HCT116 (cell line): ENCODE measurements around the gene AVEN. TPM values are rescaled to one million over a fixed set of nuclear protein-coding genes. Genes with fewer than 3 reads are reported as not detected.

ENCODE experiments used
- ATAC-seq: fragments of 200-7000 bp; cut with Tn5 transposase; 2 replicates; pipeline ENCODE4 v1.9.1; 2020; ENCODE audit warnings: mild to moderate bottlenecking, moderate library complexity
- BruUV-seq: library from RNA; stranded (reverse); fragments of 400-500 nt; replicated peaks from 2 replicates; lab custom pipeline; 2021; lab: Mats Ljungman, UMichigan
- CTCF ChIA-PET: fragments of 300-600 bp; sonication (Branson Sonifier 250); formaldehyde crosslinking; loops from one replicate; lab custom pipeline; 2021; ENCODE audit warnings: antibody characterized with exemption; lab: Charles Lee
- POLR2A ChIA-PET: fragments of 300-600, 350-600 bp; sonication (Branson Sonifier 250); formaldehyde crosslinking; loops from one replicate; lab custom pipeline; 2021; ENCODE audit warnings: antibody characterized with exemption; lab: Charles Lee
- RAD21 ChIA-PET, 2 experiments: fragments of 300-600 bp; sonication (Branson Sonifier 250); formaldehyde crosslinking; loops; one replicate each; lab custom pipeline; 2023; ENCODE audit warnings: low total read pairs in 2 of 2; ENCODE audit not compliant: uncharacterized antibody in 2 of 2, unreplicated experiment in 2 of 2, low non-redundant PET in 1 of 2; lab: Charles Lee
- DNase-seq: peaks from one replicate; pipeline ENCODE4 v3.0.0-alpha.2; 2010; ENCODE audit warnings: low read depth, low spot score
- H2AFZ ChIP-seq: fragments of 200-600 bp; shearing (Covaris generic), sonication (generic); 2 replicates; pipeline ENCODE4 v1.6.1; 2017; ENCODE audit warnings: low read depth, mixed run types, mixed read lengths, antibody characterized with exemption, low read length; ENCODE audit not compliant: poor library complexity, severe bottlenecking
- H3K27ac ChIP-seq: 2 replicates; pipeline ENCODE4 v1.5.1; 2012; ENCODE audit warnings: low read depth, low read length
- H3K27me3 ChIP-seq: fragments of 200-600 bp; sonication (generic); 2 replicates; pipeline ENCODE4 v1.6.1; 2016; ENCODE audit warnings: mixed run types, low read length, mixed read lengths; ENCODE audit not compliant: insufficient read depth
- H3K36me3 ChIP-seq, 2 experiments: fragments of 200-500 bp in 1 of 2; fragments of 200-600 bp in 1 of 2; sonication (Bioruptor generic) in 1 of 2; sonication (generic) in 1 of 2; 2 replicates each; pipeline versions ENCODE4 v1.5.1 to v1.6.1; 2014 to 2016; ENCODE audit warnings: low read length in 2 of 2, inconsistent platforms in 1 of 2, mixed read lengths in 1 of 2, mixed run types in 1 of 2; ENCODE audit not compliant: insufficient read depth in 2 of 2, control insufficient read depth in 1 of 2
- H3K4me1 ChIP-seq, 2 experiments: fragments of 200-600 bp in 1 of 2; sonication (generic) in 1 of 2; 2 replicates each; pipeline versions ENCODE4 v1.5.1 to v1.6.1; 2012 to 2017; ENCODE audit warnings: low read length in 2 of 2, inconsistent platforms in 1 of 2, mild to moderate bottlenecking in 1 of 2, mixed read lengths in 1 of 2, mixed run types in 1 of 2, moderate library complexity in 1 of 2; ENCODE audit not compliant: insufficient read depth in 2 of 2, control insufficient read depth in 1 of 2
- H3K4me2 ChIP-seq: fragments of 200-600 bp; sonication (generic); 2 replicates; pipeline ENCODE4 v1.6.1; 2017; ENCODE audit warnings: mixed run types, low read length, mixed read lengths
- H3K4me3 ChIP-seq, 2 experiments: fragments of 200-600 bp in 1 of 2; sonication (generic) in 1 of 2; replicated peaks in 1 of 2; 2 replicates each; pipeline ENCODE4 v1.5.1; 2011 to 2016; ENCODE audit warnings: low read length in 2 of 2, control low read depth in 1 of 2, low read depth in 1 of 2, mild to moderate bottlenecking in 1 of 2, mixed read lengths in 1 of 2, mixed run types in 1 of 2
- H3K79me2 ChIP-seq: fragments of 200-600 bp; sonication (generic); 2 replicates; pipeline ENCODE4 v1.6.1; 2017; ENCODE audit warnings: mild to moderate bottlenecking, mixed run types, low read length, moderate library complexity, mixed read lengths; ENCODE audit not compliant: insufficient read depth
- H3K9ac ChIP-seq: fragments of 200-600 bp; sonication (generic); 2 replicates; pipeline ENCODE4 v1.6.1; 2016; ENCODE audit warnings: low read length, mixed read lengths
- H3K9me2 ChIP-seq: fragments of 200-600 bp; sonication (generic), shearing (Covaris generic); 2 replicates; pipeline ENCODE4 v1.6.1; 2017; ENCODE audit warnings: mixed run types, mild to moderate bottlenecking, moderate library complexity; ENCODE audit not compliant: insufficient read depth
- H3K9me3 ChIP-seq, 2 experiments: fragments of 200-500 bp in 1 of 2; fragments of 200-600 bp in 1 of 2; sonication (Bioruptor generic) in 1 of 2; sonication (generic) in 1 of 2; 2 replicates each; pipeline ENCODE4 v1.6.1; 2014 to 2017; ENCODE audit warnings: low read length in 2 of 2, mixed read lengths in 2 of 2, inconsistent platforms in 1 of 2, low read depth in 1 of 2, mild to moderate bottlenecking in 1 of 2, mixed run types in 1 of 2, moderate library complexity in 1 of 2; ENCODE audit not compliant: control insufficient read depth in 1 of 2, insufficient read depth in 1 of 2
- H4K20me1 ChIP-seq: fragments of 200-600 bp; sonication (generic), shearing (Covaris generic); 2 replicates; pipeline ENCODE4 v1.6.1; 2017; ENCODE audit warnings: mixed run types, mild to moderate bottlenecking, moderate library complexity; ENCODE audit not compliant: insufficient read depth
- CBX3 ChIP-seq: IDR thresholded peaks from 2 replicates; pipeline ENCODE4 v1.6.1; 2012; ENCODE audit warnings: low read depth
- CEBPB ChIP-seq: IDR thresholded peaks from 2 replicates; pipeline ENCODE4 v1.6.1; 2012; ENCODE audit warnings: low read depth
- ELF1 ChIP-seq: IDR thresholded peaks from 2 replicates; pipeline ENCODE4 v1.6.1; 2012; ENCODE audit warnings: low read depth, borderline replicate concordance
- EZH2phosphoT487 ChIP-seq: fragments of 200-600 bp; IDR thresholded peaks from 2 replicates; pipeline ENCODE4 v1.6.1; 2018; ENCODE audit warnings: antibody characterized with exemption, borderline replicate concordance
- FOSL1 ChIP-seq: IDR thresholded peaks from 2 replicates; pipeline ENCODE4 v1.6.1; 2012; ENCODE audit warnings: low read depth
- JUND ChIP-seq: IDR thresholded peaks from 2 replicates; pipeline ENCODE4 v1.6.1; 2012
- POLR2A ChIP-seq: IDR thresholded peaks from 2 replicates; pipeline ENCODE4 v1.7.0; 2011; ENCODE audit warnings: borderline replicate concordance; ENCODE audit not compliant: insufficient read depth, insufficient read length; ENCODE audit errors: extremely low read depth
- SP1 ChIP-seq: IDR thresholded peaks from 2 replicates; pipeline ENCODE4 v1.6.1; 2012; ENCODE audit warnings: low read depth
- SRF ChIP-seq: IDR thresholded peaks from 2 replicates; pipeline ENCODE4 v1.6.1; 2012; ENCODE audit warnings: low read depth
- TCF7L2 ChIP-seq: IDR thresholded peaks from 2 replicates; pipeline ENCODE4 v1.7.0; 2011; ENCODE audit warnings: borderline replicate concordance, inconsistent platforms; ENCODE audit not compliant: insufficient read depth, insufficient read length; ENCODE audit errors: extremely low read depth
- YY1 ChIP-seq: IDR thresholded peaks from 2 replicates; pipeline ENCODE4 v1.6.1; 2011; ENCODE audit warnings: low read length, low read depth, moderate library complexity, mild to moderate bottlenecking; ENCODE audit not compliant: insufficient replicate concordance; ENCODE audit errors: extremely low read depth
- ZNF274 ChIP-seq: fragments of 200-500 bp; sonication (Bioruptor generic); IDR thresholded peaks from 2 replicates; pipeline ENCODE4 v1.6.1; 2014; ENCODE audit warnings: mild to moderate bottlenecking, low read depth, low read length, inconsistent platforms
- intact Hi-C: fragments of 100-400 bp; cut with micrococcal nuclease; formaldehyde crosslinking; loops from 2 replicates; pipeline ENCODE4 v1.10.0; 2022
- total RNA-seq: library from RNA; stranded (reverse); gene quantifications from one replicate; pipeline ENCODE4 v1.2.1, GENCODE V29; 2021; ENCODE audit not compliant: unreplicated experiment
- TF ChIP-seq, protein P1 (sequence below): IDR thresholded peaks from 2 replicates; pipeline ENCODE4 v1.6.1; 2011; ENCODE audit warnings: mild to moderate bottlenecking, low read length, moderate library complexity; ENCODE audit not compliant: insufficient replicate concordance; ENCODE audit errors: extremely low read depth
- TF ChIP-seq, protein P2 (sequence below), 3 experiments: fragments of 200-600 bp in 1 of 3; sonication (generic) in 1 of 3; IDR thresholded peaks in 2 of 3; conservative IDR thresholded peaks in 1 of 3; 2 replicates each; pipeline ENCODE4 v1.5.1; 2012 to 2017; ENCODE audit warnings: low read depth in 2 of 3, low read length in 2 of 3, antibody characterized with exemption in 1 of 3, borderline replicate concordance in 1 of 3, control low read depth in 1 of 3, mild to moderate bottlenecking in 1 of 3, mixed read lengths in 1 of 3, mixed run types in 1 of 3, moderate library complexity in 1 of 3; ENCODE audit not compliant: insufficient read depth in 1 of 3
- TF ChIP-seq, protein P3 (sequence below): IDR thresholded peaks from 2 replicates; pipeline ENCODE4 v1.6.1; 2012

The AVEN gene
- total RNA-seq, 1 experiment from 2014 or later: 6.8 TPM

DNA sequence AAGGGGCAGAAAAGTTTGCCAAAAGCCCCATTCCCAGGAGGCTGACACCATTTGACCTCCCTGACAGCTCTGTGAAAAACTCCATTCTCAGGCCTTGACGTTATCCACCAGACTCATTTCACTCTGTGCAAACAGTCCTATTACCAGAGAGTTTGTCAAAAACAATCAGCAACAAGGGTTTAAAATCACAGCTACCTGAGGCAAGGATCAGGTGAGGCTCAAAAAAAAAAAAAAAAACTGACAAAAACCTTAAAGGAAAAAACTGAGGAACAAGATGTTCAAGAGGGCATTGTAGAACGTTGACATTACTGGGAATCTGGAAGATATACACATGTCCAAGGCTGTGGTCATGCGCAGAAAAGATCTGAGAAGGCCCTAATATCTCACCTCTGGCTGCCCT, 11.4 kb downstream of the AVEN start (continued):
- TF ChIP-seq TCF7L2 (no peak), FOSL1 (no peak), JUND (no peak), CEBPB (no peak)
- TF ChIP-seq, protein P1, sequence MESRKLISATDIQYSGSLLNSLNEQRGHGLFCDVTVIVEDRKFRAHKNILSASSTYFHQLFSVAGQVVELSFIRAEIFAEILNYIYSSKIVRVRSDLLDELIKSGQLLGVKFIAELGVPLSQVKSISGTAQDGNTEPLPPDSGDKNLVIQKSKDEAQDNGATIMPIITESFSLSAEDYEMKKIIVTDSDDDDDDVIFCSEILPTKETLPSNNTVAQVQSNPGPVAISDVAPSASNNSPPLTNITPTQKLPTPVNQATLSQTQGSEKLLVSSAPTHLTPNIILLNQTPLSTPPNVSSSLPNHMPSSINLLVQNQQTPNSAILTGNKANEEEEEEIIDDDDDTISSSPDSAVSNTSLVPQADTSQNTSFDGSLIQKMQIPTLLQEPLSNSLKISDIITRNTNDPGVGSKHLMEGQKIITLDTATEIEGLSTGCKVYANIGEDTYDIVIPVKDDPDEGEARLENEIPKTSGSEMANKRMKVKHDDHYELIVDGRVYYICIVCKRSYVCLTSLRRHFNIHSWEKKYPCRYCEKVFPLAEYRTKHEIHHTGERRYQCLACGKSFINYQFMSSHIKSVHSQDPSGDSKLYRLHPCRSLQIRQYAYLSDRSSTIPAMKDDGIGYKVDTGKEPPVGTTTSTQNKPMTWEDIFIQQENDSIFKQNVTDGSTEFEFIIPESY: no peak
- TF ChIP-seq, all 23 proteins: peak for 0

DNA sequence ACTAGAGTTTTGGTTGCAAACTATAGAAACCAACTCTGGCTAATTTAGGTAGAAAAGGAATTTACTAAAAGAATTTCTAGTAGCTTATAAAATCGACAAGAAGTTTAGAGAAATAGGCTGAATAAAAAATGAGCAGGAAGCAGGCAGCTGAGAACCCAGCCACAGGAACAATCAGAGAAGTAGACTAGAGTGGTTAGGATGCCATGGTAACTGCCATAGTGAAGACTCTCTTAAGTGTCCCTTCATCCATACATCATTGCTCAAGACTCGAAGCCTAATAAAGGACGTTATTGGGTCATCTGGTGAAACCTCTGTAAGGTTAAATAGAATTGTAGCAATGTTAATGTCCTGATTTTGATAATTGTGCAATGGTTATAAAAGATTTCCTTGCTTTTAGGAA, 13.8 kb downstream of the AVEN start:
- no peaks in the 10 kb centered on the region for H4K20me1 ChIP-seq
- no peaks in the 10 kb centered on the region for H3K36me3 ChIP-seq
- no peaks in the 10 kb centered on the region for H3K9me3 ChIP-seq
- intact Hi-C loops: no loop called here
- no peak overlapping the region for H3K4me3 ChIP-seq
- no peaks in the 10 kb centered on the region for H3K9me2 ChIP-seq
- H3K27ac ChIP-seq: no peak overlapping the region
- BruUV-seq: no TSS peak
- no peaks in the 10 kb centered on the region for H3K27me3 ChIP-seq
- ChIA-PET CTCF (no interaction called here), POLR2A (no interaction called here), RAD21 (no interaction called here)
- H3K4me2 ChIP-seq: no peak overlapping the region
- ATAC-seq: no peak
- no peak overlapping the region for H2AFZ ChIP-seq
- no peaks in the 10 kb centered on the region for H3K79me2 ChIP-seq
- no peak overlapping the region for H3K9ac ChIP-seq
- H3K4me1 ChIP-seq: peaks cover 6 to 9% of the 10 kb centered on the region in 2 experiments
- DNase-seq: no peak
- TF ChIP-seq CEBPB: no peak
- TF ChIP-seq JUND: no peak
- no peak for TF ChIP-seq SRF
- TF ChIP-seq, protein P2, sequence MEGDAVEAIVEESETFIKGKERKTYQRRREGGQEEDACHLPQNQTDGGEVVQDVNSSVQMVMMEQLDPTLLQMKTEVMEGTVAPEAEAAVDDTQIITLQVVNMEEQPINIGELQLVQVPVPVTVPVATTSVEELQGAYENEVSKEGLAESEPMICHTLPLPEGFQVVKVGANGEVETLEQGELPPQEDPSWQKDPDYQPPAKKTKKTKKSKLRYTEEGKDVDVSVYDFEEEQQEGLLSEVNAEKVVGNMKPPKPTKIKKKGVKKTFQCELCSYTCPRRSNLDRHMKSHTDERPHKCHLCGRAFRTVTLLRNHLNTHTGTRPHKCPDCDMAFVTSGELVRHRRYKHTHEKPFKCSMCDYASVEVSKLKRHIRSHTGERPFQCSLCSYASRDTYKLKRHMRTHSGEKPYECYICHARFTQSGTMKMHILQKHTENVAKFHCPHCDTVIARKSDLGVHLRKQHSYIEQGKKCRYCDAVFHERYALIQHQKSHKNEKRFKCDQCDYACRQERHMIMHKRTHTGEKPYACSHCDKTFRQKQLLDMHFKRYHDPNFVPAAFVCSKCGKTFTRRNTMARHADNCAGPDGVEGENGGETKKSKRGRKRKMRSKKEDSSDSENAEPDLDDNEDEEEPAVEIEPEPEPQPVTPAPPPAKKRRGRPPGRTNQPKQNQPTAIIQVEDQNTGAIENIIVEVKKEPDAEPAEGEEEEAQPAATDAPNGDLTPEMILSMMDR (IDR thresholded peaks at IDR 0.05 in 2 of 3, conservative IDR thresholded peaks at IDR 0.05 in 1 of 3; ENCODE audit: borderline replicate concordance in 1 of 3, insufficient read depth in 1 of 3, low read depth in 2 of 3, low read length in 2 of 3): no peak
- TF ChIP-seq ELF1: no peak
- TF ChIP-seq ZNF274: no peak
- TF ChIP-seq SP1: no peak
- no peak for TF ChIP-seq POLR2A
- no peak for TF ChIP-seq FOSL1
- TF ChIP-seq YY1: no peak
- TF ChIP-seq, protein P1: no peak
- TF ChIP-seq, protein P3, sequence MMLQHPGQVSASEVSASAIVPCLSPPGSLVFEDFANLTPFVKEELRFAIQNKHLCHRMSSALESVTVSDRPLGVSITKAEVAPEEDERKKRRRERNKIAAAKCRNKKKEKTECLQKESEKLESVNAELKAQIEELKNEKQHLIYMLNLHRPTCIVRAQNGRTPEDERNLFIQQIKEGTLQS: no peak
- no peak for TF ChIP-seq EZH2phosphoT487
- TF ChIP-seq CBX3: no peak
